NCI-H2029 treated with DMSO at 0.1 percent for 48 hours (cell line): Measurements from ENCODE around the gene D2HGDH.
"Not testable (repeated sequence)": the region's sequence is repeated elsewhere in the genome, so short reads cannot be mapped to it uniquely, and the experiment has no call there.

Experiments
- DNase-seq: peaks from one replicate; lab custom pipeline; 2025; lab: John Stamatoyannopoulos, UW

The D2HGDH gene

DNA sequence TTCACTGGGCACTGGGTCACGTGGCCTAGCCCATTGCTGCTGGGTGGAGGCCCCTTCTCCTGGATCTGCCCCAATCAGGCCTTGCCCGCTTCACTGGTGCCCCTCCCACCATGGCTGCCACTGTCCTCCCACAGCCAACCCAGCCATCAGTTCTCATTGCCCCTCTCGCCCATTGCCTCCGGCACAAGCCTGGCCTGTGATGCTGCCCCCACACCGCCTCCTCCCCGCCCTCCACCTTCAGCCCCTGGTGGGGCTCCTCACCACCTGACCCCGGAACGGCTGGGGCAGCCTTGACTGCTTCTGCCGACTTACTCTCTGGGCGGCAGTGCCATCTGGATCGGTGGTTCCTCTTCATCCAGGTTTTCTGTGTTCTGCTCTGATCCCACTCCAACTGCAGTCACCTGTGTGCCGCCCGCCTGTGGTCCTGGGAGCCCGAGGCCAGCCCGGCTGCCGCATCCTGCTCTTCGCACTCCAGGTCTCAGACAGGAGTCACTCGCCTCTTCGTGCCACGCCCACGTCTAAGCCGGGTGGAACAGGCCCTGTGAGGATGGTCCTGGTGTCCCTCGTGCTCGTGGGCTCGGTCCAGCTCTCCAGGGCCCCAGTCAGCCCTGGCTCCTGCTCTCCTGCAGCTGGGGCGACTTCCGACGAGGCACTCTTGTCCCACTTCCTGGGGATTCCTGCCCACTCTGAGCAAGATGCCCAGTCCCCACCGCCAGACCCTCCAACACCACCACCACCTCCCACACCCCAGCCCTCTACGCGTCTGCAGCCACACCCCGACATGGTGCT, 14.2 kb downstream of the D2HGDH start:
- no peak for DNase-seq

DNA sequence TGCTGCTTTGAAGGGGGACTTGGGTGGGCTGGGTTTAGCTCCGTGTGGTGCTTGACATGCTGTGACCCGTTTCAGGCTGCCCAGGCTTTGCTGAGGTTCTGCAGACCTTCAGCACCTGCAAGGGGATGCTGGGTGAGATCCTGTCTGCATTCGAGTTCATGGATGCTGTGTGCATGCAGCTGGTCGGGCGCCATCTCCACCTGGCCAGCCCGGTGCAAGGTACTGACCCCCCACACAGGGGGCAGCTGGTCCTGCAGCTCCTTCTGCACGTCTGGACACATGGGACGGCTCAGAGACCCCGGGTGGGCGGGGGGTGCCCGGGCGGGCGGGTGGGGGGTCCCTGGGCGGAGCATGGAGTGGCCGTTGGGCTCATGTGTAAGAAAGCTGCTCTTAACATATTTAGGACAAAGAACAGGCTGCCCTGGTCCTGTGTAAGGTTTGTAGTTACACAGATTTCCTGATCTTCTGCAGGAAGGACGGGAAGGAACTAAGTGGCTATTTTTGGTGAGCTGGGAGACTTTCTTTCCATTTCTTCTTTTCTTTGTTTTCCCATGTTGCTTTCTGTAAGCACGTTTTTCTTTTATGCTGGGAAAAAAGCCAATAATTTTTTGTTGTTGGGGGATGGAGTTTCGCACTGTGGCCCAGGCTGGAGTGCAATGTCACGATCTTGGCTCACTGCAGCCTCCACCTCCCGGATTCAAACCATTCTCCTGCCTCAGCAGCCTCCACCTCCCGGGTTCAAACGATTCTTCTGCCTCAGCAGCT, 15.8 kb downstream of the D2HGDH start:
- no peak for DNase-seq

GRCh38 chr2:241751152-241751551, 16.7 kb downstream of the D2HGDH start:
- no peak for DNase-seq

GRCh38 chr2:241751776-241752175, 17.3 kb downstream of the D2HGDH start:
- DNase-seq = no peak

GRCh38 chr2:241752253-241752652, 17.8 kb downstream of the D2HGDH start:
- no peak for DNase-seq

- no peak for DNase-seq
Observed at GRCh38 chr2:241752689-241753276, 18.4 kb downstream of the D2HGDH start.

GRCh38 chr2:241753493-241753892, 19.1 kb downstream of the D2HGDH start:
- no peak for DNase-seq

- no peak for DNase-seq
Observed at GRCh38 chr2:241754042-241754441, 19.6 kb downstream of the D2HGDH start.

- DNase-seq = no peak
Observed at GRCh38 chr2:241755166-241755565, 20.7 kb downstream of the D2HGDH start.

- DNase-seq = no peak
Observed at GRCh38 chr2:241755777-241756176, 21.3 kb downstream of the D2HGDH start.

GRCh38 chr2:241759067-241759807, 24.8 kb downstream of the D2HGDH start:
- no peak for DNase-seq

DNA sequence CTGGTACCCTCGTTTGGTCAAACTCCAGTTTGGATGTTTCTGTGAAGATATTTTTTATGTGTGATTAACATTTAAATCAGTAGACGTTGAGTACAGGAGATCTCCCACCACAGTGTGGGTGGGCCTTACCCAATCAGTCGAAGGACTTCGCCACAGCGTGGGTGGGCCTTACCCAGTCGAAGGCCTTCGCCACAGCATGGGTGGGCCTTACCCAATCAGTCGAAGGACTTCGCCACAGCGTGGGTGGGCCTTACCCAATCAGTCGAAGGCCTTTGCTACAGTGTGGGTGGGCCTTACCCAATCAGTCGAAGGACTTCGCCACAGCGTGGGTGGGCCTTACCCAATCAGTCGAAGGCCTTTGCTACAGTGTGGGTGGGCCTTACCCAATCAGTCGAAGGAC, 25.5 kb downstream of the D2HGDH start:
- DNase-seq = not testable (repeated sequence)

DNA sequence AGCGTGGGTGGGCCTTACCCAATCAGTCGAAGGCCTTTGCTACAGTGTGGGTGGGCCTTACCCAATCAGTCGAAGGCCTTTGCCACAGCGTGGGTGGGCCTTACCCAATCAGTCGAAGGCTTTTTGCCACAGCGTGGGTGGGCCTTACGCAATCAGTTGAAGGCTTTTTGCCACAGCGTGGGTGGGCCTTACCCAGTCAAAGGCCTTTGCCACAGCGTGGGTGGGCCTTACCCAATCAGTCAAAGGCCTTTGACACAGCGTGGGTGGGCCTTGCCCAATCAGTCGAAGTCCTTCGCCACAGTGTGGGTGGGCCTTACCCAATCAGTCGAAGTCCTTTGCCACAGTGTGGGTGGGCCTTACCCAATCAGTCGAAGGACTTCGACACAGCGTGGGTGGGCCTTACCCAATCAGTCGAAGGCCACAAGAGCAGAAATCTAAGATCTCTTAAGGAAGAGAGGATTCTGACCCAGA, 25.9 kb downstream of the D2HGDH start:
- DNase-seq = no peak

DNA sequence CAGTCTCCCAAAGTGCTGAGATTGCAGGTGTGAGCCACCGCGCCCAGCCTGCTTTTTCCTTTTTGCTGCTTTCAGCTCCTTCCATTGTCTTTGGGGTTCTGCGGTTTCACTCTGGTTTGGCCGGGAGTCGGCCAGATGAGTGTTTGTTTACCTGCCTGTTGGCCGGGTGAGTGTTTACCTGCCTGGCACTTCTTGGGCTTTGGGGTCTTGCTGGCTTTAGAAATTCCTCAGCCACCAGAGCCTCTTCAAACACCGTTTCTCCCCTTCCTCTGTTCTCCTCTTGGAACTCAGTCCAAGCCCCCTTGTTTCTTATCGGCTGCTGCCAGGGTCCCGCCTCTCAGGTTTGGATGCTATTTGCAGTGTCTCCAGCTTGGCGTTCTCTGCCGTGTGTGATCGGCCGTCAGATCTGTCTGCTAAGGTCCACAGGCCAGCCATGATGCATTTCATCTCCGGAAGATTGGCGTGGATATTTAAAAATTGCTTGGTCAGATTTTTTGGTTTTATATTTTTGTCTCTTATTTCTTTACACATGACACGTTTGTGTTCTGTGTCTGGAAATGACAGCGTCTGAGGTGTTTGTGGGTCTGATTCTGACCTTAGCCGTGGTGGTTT, 28.0 kb downstream of the D2HGDH start:
- DNase-seq = peak; percentile 88

DNA sequence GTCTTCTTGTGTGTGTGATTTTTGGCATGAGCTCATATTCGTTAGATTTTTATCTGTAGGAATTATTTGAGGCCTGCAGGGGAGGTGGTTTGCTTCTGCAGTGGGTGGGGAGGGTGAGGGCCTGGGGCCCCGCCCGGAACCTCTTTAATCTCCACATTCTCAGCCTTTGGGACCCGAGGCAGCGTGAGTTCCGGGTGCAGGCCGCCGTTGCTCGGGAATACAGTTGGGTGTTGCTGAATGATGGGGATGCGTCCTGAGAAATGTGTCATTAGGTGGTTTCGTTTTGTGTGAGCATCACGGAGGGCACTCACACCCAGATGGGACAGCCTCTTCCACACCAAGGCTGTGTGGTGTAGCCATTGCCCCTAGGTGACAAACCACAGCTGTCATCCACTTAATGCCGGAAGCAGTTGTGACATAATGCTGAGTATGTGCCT, 28.5 kb downstream of the D2HGDH start:
- DNase-seq = no peak

- DNase-seq = no peak
Observed at GRCh38 chr2:241763551-241764274, 29.3 kb downstream of the D2HGDH start.

- no peak for DNase-seq
Observed at GRCh38 chr2:241764275-241765241, 30.1 kb downstream of the D2HGDH start.

DNA sequence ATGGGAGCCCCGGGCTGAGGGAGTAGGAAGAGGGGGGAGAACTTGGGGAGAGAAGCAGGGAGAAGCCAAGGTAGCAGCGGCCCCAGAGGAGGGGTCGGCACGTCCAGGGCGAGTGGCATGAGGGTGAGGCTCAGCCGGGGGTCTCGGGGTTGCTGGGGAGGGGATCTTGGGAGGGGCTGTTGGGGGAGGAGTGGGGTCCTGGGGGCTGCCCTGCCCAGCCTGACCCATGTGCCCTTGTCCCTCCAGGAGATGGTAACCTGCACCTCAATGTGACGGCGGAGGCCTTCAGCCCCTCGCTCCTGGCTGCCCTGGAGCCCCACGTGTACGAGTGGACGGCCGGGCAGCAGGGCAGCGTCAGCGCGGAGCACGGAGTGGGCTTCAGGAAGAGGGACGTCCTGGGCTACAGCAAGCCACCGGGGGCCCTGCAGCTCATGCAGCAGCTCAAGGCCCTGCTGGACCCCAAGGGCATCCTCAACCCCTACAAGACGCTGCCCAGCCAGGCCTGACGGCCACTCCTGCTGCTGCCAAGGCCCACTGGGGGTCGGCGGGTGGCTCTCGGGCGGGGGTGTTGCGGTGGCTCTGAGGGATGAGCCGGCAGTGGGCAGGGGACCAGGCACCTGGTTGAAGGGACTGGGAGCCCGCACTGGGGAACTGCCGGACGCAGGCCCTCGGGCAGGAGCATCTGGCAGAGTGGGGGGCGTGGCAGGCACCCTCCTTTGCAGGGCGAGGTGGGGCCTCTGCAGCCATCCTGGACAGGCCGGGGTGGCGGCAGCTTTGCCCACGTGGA, 33.2 kb downstream of the D2HGDH start:
- no peak for DNase-seq

DNA sequence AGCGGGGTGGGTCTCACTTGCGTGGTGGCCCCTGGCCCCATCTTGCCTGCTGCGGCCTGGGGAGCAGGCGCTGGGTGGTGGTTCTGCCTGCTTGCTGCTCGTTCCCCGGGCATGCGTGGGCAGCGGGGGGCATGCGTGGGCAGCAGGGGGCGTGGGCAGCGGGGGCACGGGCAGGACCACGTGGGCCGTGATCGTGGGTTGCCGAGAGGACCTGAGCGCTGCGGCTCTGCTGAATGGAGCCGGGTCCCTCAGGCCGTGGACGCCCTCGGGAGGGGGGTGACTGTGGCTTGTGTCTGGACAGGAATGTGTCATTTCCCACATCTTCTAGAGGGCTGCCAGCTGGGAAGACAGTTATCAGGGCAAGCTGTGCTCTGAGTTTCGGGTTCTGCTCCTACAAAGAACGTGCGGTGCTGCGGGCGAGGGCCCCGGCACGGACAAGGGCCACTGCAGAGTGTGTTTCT, 33.9 kb downstream of the D2HGDH start:
- no peak for DNase-seq
